Measurements from ENCODE around the gene ARL10.

The ARL10 gene

GRCh38 chr5:176415952-176416924 lies 51.0 kb downstream of the ARL10 start, which contains the start of gene CLTB:
Gene CLTB (minus strand): TSS chr5:176416539. CDS start chr5:176416363, 176 bp downstream.
- DNase-seq (peak; percentile 89), ATAC-seq (ENCODE audit: insufficient read depth, low read depth) (peak; percentile 96)
- Histone ChIP-seq H3K4me3 (ENCODE audit: low read depth in 1 of 2, low read length in 2 of 2) (peak within 1 kb of the TSS; percentile 83 to 99), H3K4me2 (ENCODE audit: insufficient read depth, low read length) (peak within 1 kb of the TSS; percentile 96), H3K27me3 (ENCODE audit: insufficient read depth, low read length, poor library complexity) (no peaks in the 10 kb centered on the region), H3K27ac (ENCODE audit: low read length) (peak within 1 kb of the TSS; percentile 82), H4K20me1 (ENCODE audit: insufficient read depth, low read length) (peaks cover 14% of the 10 kb centered on the region; the same call in 1 of the 2 replicates), H3K36me3 (ENCODE audit: insufficient read depth, low read length) (peaks cover 6% of the 10 kb centered on the region; the same call in 1 of the 2 replicates), H3K4me1 (ENCODE audit: insufficient read depth, low read length) (peaks cover 38% of the 10 kb centered on the region), H3K9me3 (ENCODE audit: insufficient read depth, low read length, severe bottlenecking) (no peaks in the 10 kb centered on the region), H2AFZ (ENCODE audit: low read depth, low read length) (peak within 1 kb of the TSS; percentile 91), H3K79me2 (ENCODE audit: insufficient read depth, low read length) (peaks cover 41% of the 10 kb centered on the region), H3K9ac (ENCODE audit: low read depth, low read length) (peak within 1 kb of the TSS; percentile 97)
- TF ChIP-seq EZH2 (IDR thresholded peaks at IDR 0.05; ENCODE audit: borderline replicate concordance, low read depth, low read length, severe bottlenecking): no peak
- TF ChIP-seq CTCF (IDR thresholded peaks at IDR 0.05; ENCODE audit: borderline replicate concordance, extremely low read depth, low read length, poor library complexity, severe bottlenecking): peak; percentile 92

- peaks cover 40% of the 10 kb centered on the region for H3K79me2 ChIP-seq (ENCODE audit: insufficient read depth, low read length)
- peaks cover 13% of the 10 kb centered on the region; the same call in 1 of the 2 replicates for H4K20me1 ChIP-seq (ENCODE audit: insufficient read depth, low read length)
- H3K9ac ChIP-seq (ENCODE audit: low read depth, low read length): peak overlapping the region; percentile 97
- peak overlapping the region; percentile 96 for H3K4me2 ChIP-seq (ENCODE audit: insufficient read depth, low read length)
- H3K4me3 ChIP-seq (ENCODE audit: low read depth in 1 of 2, low read length in 2 of 2): peak overlapping the region; percentile 13 to 83; a peak in 3 of 4 replicates
- peaks cover 38% of the 10 kb centered on the region for H3K4me1 ChIP-seq (ENCODE audit: insufficient read depth, low read length)
- no peaks in the 10 kb centered on the region for H3K27me3 ChIP-seq (ENCODE audit: insufficient read depth, low read length, poor library complexity)
- no peaks in the 10 kb centered on the region for H3K9me3 ChIP-seq (ENCODE audit: insufficient read depth, low read length, severe bottlenecking)
- peaks cover 5% of the 10 kb centered on the region; the same call in 1 of the 2 replicates for H3K36me3 ChIP-seq (ENCODE audit: insufficient read depth, low read length)
- ATAC-seq (ENCODE audit: insufficient read depth, low read depth): no peak
- TF ChIP-seq CTCF (IDR thresholded peaks at IDR 0.05; ENCODE audit: borderline replicate concordance, extremely low read depth, low read length, poor library complexity, severe bottlenecking) (no peak), EZH2 (IDR thresholded peaks at IDR 0.05; ENCODE audit: borderline replicate concordance, low read depth, low read length, severe bottlenecking) (no peak)
- H2AFZ ChIP-seq (ENCODE audit: low read depth, low read length): peak overlapping the region; percentile 91
- H3K27ac ChIP-seq (ENCODE audit: low read length): peak overlapping the region; percentile 58
- no peak for DNase-seq
These were observed 51.7 kb downstream of the ARL10 start for GRCh38 chr5:176416965-176417364.

GRCh38 chr5:176418251-176418650 lies 53.0 kb downstream of the ARL10 start:
- H2AFZ ChIP-seq (ENCODE audit: low read depth, low read length): no peak overlapping the region
- DNase-seq (no peak), ATAC-seq (ENCODE audit: insufficient read depth, low read depth) (no peak)
- H3K79me2 ChIP-seq (ENCODE audit: insufficient read depth, low read length): peaks cover 29% of the 10 kb centered on the region
- no peaks in the 10 kb centered on the region for H3K27me3 ChIP-seq (ENCODE audit: insufficient read depth, low read length, poor library complexity)
- no peak overlapping the region for H3K4me2 ChIP-seq (ENCODE audit: insufficient read depth, low read length)
- H3K4me1 ChIP-seq (ENCODE audit: insufficient read depth, low read length): peaks cover 36% of the 10 kb centered on the region
- no peak overlapping the region for H3K4me3 ChIP-seq (ENCODE audit: low read depth in 1 of 2, low read length in 2 of 2)
- TF ChIP-seq CTCF (IDR thresholded peaks at IDR 0.05; ENCODE audit: borderline replicate concordance, extremely low read depth, low read length, poor library complexity, severe bottlenecking): no peak
- no peak for TF ChIP-seq EZH2 (IDR thresholded peaks at IDR 0.05; ENCODE audit: borderline replicate concordance, low read depth, low read length, severe bottlenecking)
- no peak overlapping the region for H3K27ac ChIP-seq (ENCODE audit: low read length)
- peaks cover 8% of the 10 kb centered on the region; the same call in 1 of the 2 replicates for H4K20me1 ChIP-seq (ENCODE audit: insufficient read depth, low read length)
- H3K36me3 ChIP-seq (ENCODE audit: insufficient read depth, low read length): no peaks in the 10 kb centered on the region
- H3K9ac ChIP-seq (ENCODE audit: low read depth, low read length): no peak overlapping the region
- no peaks in the 10 kb centered on the region for H3K9me3 ChIP-seq (ENCODE audit: insufficient read depth, low read length, severe bottlenecking)

All from DND-41 (cell line).